Panc1 (cell line): ENCODE data around the gene CGNL1. TPM values are rescaled to one million over a fixed set of nuclear protein-coding genes. Genes with fewer than 3 reads are reported as not detected.

Source experiments
- ATAC-seq: fragments of 200-7000 bp; cut with Tn5 transposase; 2 replicates; pipeline ENCODE4 v1.9.1; 2020; ENCODE audit warnings: mild to moderate bottlenecking, moderate library complexity
- BruUV-seq: library from RNA; stranded (reverse); fragments of 400-500 nt; replicated peaks from 2 replicates; lab custom pipeline; 2021; lab: Mats Ljungman, UMichigan
- CTCF ChIA-PET: fragments of 300-600 bp; sonication (Branson Sonifier 250); formaldehyde crosslinking; loops from one replicate; lab custom pipeline; 2022; ENCODE audit warnings: antibody characterized with exemption; lab: Charles Lee
- POLR2A ChIA-PET: fragments of 300-600 bp; sonication (Branson Sonifier 250); formaldehyde crosslinking; loops from one replicate; lab custom pipeline; 2022; ENCODE audit warnings: antibody characterized with exemption; lab: Charles Lee
- DNase-seq: peaks from one replicate; pipeline ENCODE4 v3.0.0-alpha.2; 2010; ENCODE audit warnings: low read depth, low spot score
- H3K27ac ChIP-seq: 2 replicates; pipeline ENCODE4 v1.5.1; 2011; ENCODE audit warnings: mild to moderate bottlenecking, low read length, inconsistent platforms
- H3K27me3 ChIP-seq: fragments of 200-500 bp; sonication (Bioruptor generic); 2 replicates; pipeline ENCODE4 v1.6.0; 2014; ENCODE audit warnings: low read length, inconsistent platforms; ENCODE audit not compliant: control insufficient read depth, insufficient read depth
- H3K36me3 ChIP-seq: fragments of 200-500 bp; sonication (Bioruptor generic); 2 replicates; pipeline ENCODE4 v1.5.1; 2014; ENCODE audit warnings: inconsistent platforms, mild to moderate bottlenecking, low read length, moderate library complexity; ENCODE audit not compliant: control insufficient read depth, insufficient read depth
- H3K4me1 ChIP-seq: 2 replicates; pipeline ENCODE4 v1.5.1; 2011; ENCODE audit warnings: inconsistent platforms, mild to moderate bottlenecking, low read length, moderate library complexity; ENCODE audit not compliant: control insufficient read depth, insufficient read depth
- H3K4me3 ChIP-seq, 2 experiments: 2 replicates each; pipeline ENCODE4 v1.5.1; 2011 to 2012; ENCODE audit warnings: low read depth in 2 of 2, low read length in 2 of 2, mild to moderate bottlenecking in 2 of 2, inconsistent platforms in 1 of 2, moderate library complexity in 1 of 2
- H3K9me3 ChIP-seq: fragments of 200-500 bp; sonication (Bioruptor generic); 2 replicates; pipeline ENCODE4 v1.5.1; 2014; ENCODE audit warnings: low read depth, mild to moderate bottlenecking, inconsistent platforms, low read length, moderate library complexity; ENCODE audit not compliant: control insufficient read depth, insufficient read depth
- CTCF ChIP-seq: fragments of 450-650 bp; IDR thresholded peaks from 2 replicates; pipeline ENCODE4 v1.5.1; 2017; ENCODE audit warnings: mild to moderate bottlenecking
- POLR2AphosphoS5 ChIP-seq: IDR thresholded peaks from 2 replicates; pipeline ENCODE4 v1.6.1; 2012; ENCODE audit warnings: mild to moderate bottlenecking, low read depth, low read length, moderate library complexity
- REST ChIP-seq, 2 experiments: IDR thresholded peaks; 2 replicates each; pipeline ENCODE4 v1.6.1; 2011 to 2012; ENCODE audit warnings: low read depth in 2 of 2, control low read depth in 1 of 2, low read length in 1 of 2, mild to moderate bottlenecking in 1 of 2, moderate library complexity in 1 of 2; ENCODE audit not compliant: insufficient read depth in 1 of 2
- SIN3A ChIP-seq: IDR thresholded peaks from 2 replicates; pipeline ENCODE4 v1.6.1; 2012; ENCODE audit warnings: low read depth, mild to moderate bottlenecking, low read length, moderate library complexity, borderline replicate concordance; ENCODE audit not compliant: insufficient read depth
- TCF7L2 ChIP-seq: IDR thresholded peaks from 2 replicates; pipeline ENCODE4 v1.6.1; 2011; ENCODE audit warnings: mild to moderate bottlenecking, low read depth, low read length, inconsistent platforms
- in situ Hi-C: cut with HindIII; loops from 2 replicates; pipeline ENCODE4 v1.10.0; 2016; ENCODE audit warnings: low sequenced_read_pairs, low pct_unique_long_range_greater_than_20kb
- intact Hi-C: fragments of 100-400 bp; cut with micrococcal nuclease; formaldehyde crosslinking; loops from one replicate; pipeline ENCODE4 v1.10.0; 2022; ENCODE audit not compliant: unreplicated experiment
- total RNA-seq: library from RNA; stranded (reverse); gene quantifications from one replicate; pipeline ENCODE4 v1.2.1, GENCODE V29; 2021; ENCODE audit not compliant: unreplicated experiment

CGNL1 gene
- total RNA-seq, 1 experiment from 2014 or later: 3.5 TPM

- no peak overlapping the region for H3K4me3 ChIP-seq
- no peaks in the 10 kb centered on the region for H3K36me3 ChIP-seq
- intact Hi-C loops (no loop called here), in situ Hi-C loops (no loop called here)
- ChIA-PET CTCF (no interaction called here), POLR2A (interaction anchor here (0.9 kb wide), 1 partner anchor 12 kb away, joined by 4 read pairs; no protein-coding TSS in a partner anchor)
- DNase-seq: no peak
- no peak for ATAC-seq
- H3K27me3 ChIP-seq: no peaks in the 10 kb centered on the region
- H3K9me3 ChIP-seq: no peaks in the 10 kb centered on the region
- TF ChIP-seq REST (IDR thresholded peaks at IDR 0.05; ENCODE audit: insufficient read depth in 1 of 2, low read depth in 2 of 2, low read length in 1 of 2) (no peak), CTCF (no peak), SIN3A (no peak), TCF7L2 (no peak), POLR2AphosphoS5 (no peak)
- BruUV-seq: no TSS peak
- no peaks in the 10 kb centered on the region for H3K4me1 ChIP-seq
- H3K27ac ChIP-seq: no peak overlapping the region
Observed at GRCh38 chr15:57387564-57388076, 11.3 kb downstream of the CGNL1 start.

DNA sequence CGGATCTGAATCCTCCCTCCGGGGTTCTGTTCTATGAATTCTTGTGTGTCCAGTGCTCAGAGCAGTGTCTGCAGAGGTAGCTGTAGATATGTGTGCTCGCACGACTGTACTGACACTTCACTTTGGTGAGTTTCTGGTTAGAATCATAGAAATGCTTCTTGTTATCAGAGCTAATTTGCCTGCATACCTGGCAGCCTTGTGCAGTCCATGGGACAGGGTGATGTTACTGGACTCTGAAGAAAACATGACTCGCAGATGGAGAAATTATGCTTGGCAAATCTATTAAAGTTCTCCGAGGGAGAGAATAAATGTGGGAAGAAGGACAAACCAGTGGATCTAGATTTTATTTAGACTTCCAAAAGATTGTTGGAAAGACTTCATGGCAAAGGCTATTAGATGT is 12.2 kb downstream of the CGNL1 start:
- intact Hi-C loops (no loop called here), in situ Hi-C loops (no loop called here)
- no peak overlapping the region for H3K27ac ChIP-seq
- no TSS peak for BruUV-seq
- H3K36me3 ChIP-seq: no peaks in the 10 kb centered on the region
- H3K4me1 ChIP-seq: no peaks in the 10 kb centered on the region
- ATAC-seq: no peak
- ChIA-PET POLR2A (interaction anchor here (0.9 kb wide), 1 partner anchor 12 kb away, joined by 4 read pairs; no protein-coding TSS in a partner anchor), CTCF (no interaction called here)
- no peaks in the 10 kb centered on the region for H3K27me3 ChIP-seq
- TF ChIP-seq TCF7L2 (no peak), SIN3A (no peak), REST (IDR thresholded peaks at IDR 0.05; ENCODE audit: insufficient read depth in 1 of 2, low read depth in 2 of 2, low read length in 1 of 2) (no peak), POLR2AphosphoS5 (no peak), CTCF (no peak)
- H3K9me3 ChIP-seq: no peaks in the 10 kb centered on the region
- no peak overlapping the region for H3K4me3 ChIP-seq
- no peak for DNase-seq
